ENCODE results near the gene MLLT1. TPM values are rescaled to one million over a fixed set of nuclear protein-coding genes. Genes with fewer than 3 reads are reported as not detected.

Gene MLLT1
- total RNA-seq, 1 experiment from 2014 or later: 55.0 TPM

GRCh38 chr19:6271721-6272410 is 7.9 kb downstream of the MLLT1 start:
- Histone ChIP-seq H3K79me2 (ENCODE audit: insufficient read depth, low read length) (peaks cover 92% of the 10 kb centered on the region), H2AFZ (ENCODE audit: low read depth, low read length, poor library complexity, severe bottlenecking) (no peak overlapping the region), H3K4me2 (ENCODE audit: low read length) (no peak overlapping the region), H3K4me3 (replicated peaks in 1 of 2; ENCODE audit: low read depth in 1 of 2, low read length in 2 of 2) (no peak overlapping the region), H3K27ac (ENCODE audit: low read depth, low read length) (no peak overlapping the region), H3K4me1 (ENCODE audit: control insufficient read depth in 1 of 2, insufficient read depth in 2 of 2, low read length in 2 of 2) (no peaks in the 10 kb centered on the region), H3K9ac (ENCODE audit: low read length) (no peak overlapping the region), H3K9me2 (ENCODE audit: insufficient read depth) (no peaks in the 10 kb centered on the region), H3K9me3 (ENCODE audit: control insufficient read depth in 1 of 2, insufficient read depth in 1 of 2, low read depth in 1 of 2, low read length in 2 of 2) (no peaks in the 10 kb centered on the region), H3K36me3 (ENCODE audit: control insufficient read depth in 1 of 2, insufficient read depth in 2 of 2, low read length in 2 of 2) (peaks cover 3 to 7% of the 10 kb centered on the region in 2 experiments; a peak in 3 of 4 replicates), H3K27me3 (ENCODE audit: insufficient read depth, low read length) (no peaks in the 10 kb centered on the region), H4K20me1 (ENCODE audit: insufficient read depth) (peaks cover 3% of the 10 kb centered on the region; the same call in 1 of the 2 replicates)
- intact Hi-C loops (cut with micrococcal nuclease): no loop called here
- ChIA-PET POLR2A (no interaction called here), CTCF (no interaction called here), RAD21 (ENCODE audit: low non-redundant PET in 1 of 2, low total read pairs in 2 of 2, uncharacterized antibody in 2 of 2, unreplicated experiment in 2 of 2) (no interaction called here)
- no TSS peak for BruUV-seq (replicated peaks)
- no peak for ATAC-seq
- TF ChIP-seq ZNF274 (IDR thresholded peaks at IDR 0.05; ENCODE audit: low read depth, low read length) (no peak), YY1 (IDR thresholded peaks at IDR 0.05; ENCODE audit: extremely low read depth, insufficient replicate concordance, low read depth, low read length) (no peak), EZH2 (IDR thresholded peaks at IDR 0.05) (no peak), SP1 (IDR thresholded peaks at IDR 0.05; ENCODE audit: low read depth) (no peak)
- DNase-seq (ENCODE audit: low read depth, low spot score): no peak

- peaks cover 88% of the 10 kb centered on the region for H3K79me2 ChIP-seq (ENCODE audit: insufficient read depth, low read length)
- no peak overlapping the region for H3K4me2 ChIP-seq (ENCODE audit: low read length)
- DNase-seq (ENCODE audit: low read depth, low spot score) (no peak), ATAC-seq (no peak)
- RAD21 ChIA-PET (ENCODE audit: low non-redundant PET in 1 of 2, low total read pairs in 2 of 2, uncharacterized antibody in 2 of 2, unreplicated experiment in 2 of 2): no interaction called here
- no peak overlapping the region for H3K27ac ChIP-seq (ENCODE audit: low read depth, low read length)
- TF ChIP-seq, protein P1, sequence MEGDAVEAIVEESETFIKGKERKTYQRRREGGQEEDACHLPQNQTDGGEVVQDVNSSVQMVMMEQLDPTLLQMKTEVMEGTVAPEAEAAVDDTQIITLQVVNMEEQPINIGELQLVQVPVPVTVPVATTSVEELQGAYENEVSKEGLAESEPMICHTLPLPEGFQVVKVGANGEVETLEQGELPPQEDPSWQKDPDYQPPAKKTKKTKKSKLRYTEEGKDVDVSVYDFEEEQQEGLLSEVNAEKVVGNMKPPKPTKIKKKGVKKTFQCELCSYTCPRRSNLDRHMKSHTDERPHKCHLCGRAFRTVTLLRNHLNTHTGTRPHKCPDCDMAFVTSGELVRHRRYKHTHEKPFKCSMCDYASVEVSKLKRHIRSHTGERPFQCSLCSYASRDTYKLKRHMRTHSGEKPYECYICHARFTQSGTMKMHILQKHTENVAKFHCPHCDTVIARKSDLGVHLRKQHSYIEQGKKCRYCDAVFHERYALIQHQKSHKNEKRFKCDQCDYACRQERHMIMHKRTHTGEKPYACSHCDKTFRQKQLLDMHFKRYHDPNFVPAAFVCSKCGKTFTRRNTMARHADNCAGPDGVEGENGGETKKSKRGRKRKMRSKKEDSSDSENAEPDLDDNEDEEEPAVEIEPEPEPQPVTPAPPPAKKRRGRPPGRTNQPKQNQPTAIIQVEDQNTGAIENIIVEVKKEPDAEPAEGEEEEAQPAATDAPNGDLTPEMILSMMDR (IDR thresholded peaks at IDR 0.05 in 2 of 3, conservative IDR thresholded peaks at IDR 0.05 in 1 of 3; ENCODE audit: borderline replicate concordance in 1 of 3, insufficient read depth in 1 of 3, low read depth in 2 of 3, low read length in 2 of 3): peak in 2 of 3 experiments; percentile 13 to 43; a peak in 2 of 6 replicates
- TF ChIP-seq FOSL1 (IDR thresholded peaks at IDR 0.05; ENCODE audit: low read depth) (no peak), ZNF274 (IDR thresholded peaks at IDR 0.05; ENCODE audit: low read depth, low read length) (no peak), ZFX (IDR thresholded peaks at IDR 0.05) (no peak), POLR2AphosphoS5 (IDR thresholded peaks at IDR 0.05; ENCODE audit: low read depth, low read length) (no peak)
- POLR2A ChIA-PET: no interaction called here
- peaks cover 3% of the 10 kb centered on the region; the same call in 1 of the 2 replicates for H4K20me1 ChIP-seq (ENCODE audit: insufficient read depth)
- no peaks in the 10 kb centered on the region for H3K4me1 ChIP-seq (ENCODE audit: control insufficient read depth in 1 of 2, insufficient read depth in 2 of 2, low read length in 2 of 2)
- no peaks in the 10 kb centered on the region for H3K9me2 ChIP-seq (ENCODE audit: insufficient read depth)
- H3K27me3 ChIP-seq (ENCODE audit: insufficient read depth, low read length): no peaks in the 10 kb centered on the region
- H3K36me3 ChIP-seq (ENCODE audit: control insufficient read depth in 1 of 2, insufficient read depth in 2 of 2, low read length in 2 of 2): peaks cover 3 to 6% of the 10 kb centered on the region in 2 experiments; a peak in 3 of 4 replicates
- intact Hi-C loops (cut with micrococcal nuclease): no loop called here
- no peaks in the 10 kb centered on the region for H3K9me3 ChIP-seq (ENCODE audit: control insufficient read depth in 1 of 2, insufficient read depth in 1 of 2, low read depth in 1 of 2, low read length in 2 of 2)
- no peak overlapping the region for H3K9ac ChIP-seq (ENCODE audit: low read length)
- CTCF ChIA-PET: no interaction called here
- no peak overlapping the region for H2AFZ ChIP-seq (ENCODE audit: low read depth, low read length, poor library complexity, severe bottlenecking)
- no peak overlapping the region for H3K4me3 ChIP-seq (replicated peaks in 1 of 2; ENCODE audit: low read depth in 1 of 2, low read length in 2 of 2)
- BruUV-seq (replicated peaks): no TSS peak
Measured at GRCh38 chr19:6271251-6271650, 8.5 kb downstream of the MLLT1 start.
